Measurements from ENCODE around the gene MRPS11.

- TF ChIP-seq, protein P1, sequence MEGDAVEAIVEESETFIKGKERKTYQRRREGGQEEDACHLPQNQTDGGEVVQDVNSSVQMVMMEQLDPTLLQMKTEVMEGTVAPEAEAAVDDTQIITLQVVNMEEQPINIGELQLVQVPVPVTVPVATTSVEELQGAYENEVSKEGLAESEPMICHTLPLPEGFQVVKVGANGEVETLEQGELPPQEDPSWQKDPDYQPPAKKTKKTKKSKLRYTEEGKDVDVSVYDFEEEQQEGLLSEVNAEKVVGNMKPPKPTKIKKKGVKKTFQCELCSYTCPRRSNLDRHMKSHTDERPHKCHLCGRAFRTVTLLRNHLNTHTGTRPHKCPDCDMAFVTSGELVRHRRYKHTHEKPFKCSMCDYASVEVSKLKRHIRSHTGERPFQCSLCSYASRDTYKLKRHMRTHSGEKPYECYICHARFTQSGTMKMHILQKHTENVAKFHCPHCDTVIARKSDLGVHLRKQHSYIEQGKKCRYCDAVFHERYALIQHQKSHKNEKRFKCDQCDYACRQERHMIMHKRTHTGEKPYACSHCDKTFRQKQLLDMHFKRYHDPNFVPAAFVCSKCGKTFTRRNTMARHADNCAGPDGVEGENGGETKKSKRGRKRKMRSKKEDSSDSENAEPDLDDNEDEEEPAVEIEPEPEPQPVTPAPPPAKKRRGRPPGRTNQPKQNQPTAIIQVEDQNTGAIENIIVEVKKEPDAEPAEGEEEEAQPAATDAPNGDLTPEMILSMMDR (IDR thresholded peaks at IDR 0.05; ENCODE audit: low read depth, low read length), result no peak
- no peak for TF ChIP-seq POLR2A (IDR thresholded peaks at IDR 0.05; ENCODE audit: extremely low read depth, insufficient read length)
- TF ChIP-seq, protein P2, sequence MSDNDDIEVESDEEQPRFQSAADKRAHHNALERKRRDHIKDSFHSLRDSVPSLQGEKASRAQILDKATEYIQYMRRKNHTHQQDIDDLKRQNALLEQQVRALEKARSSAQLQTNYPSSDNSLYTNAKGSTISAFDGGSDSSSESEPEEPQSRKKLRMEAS (IDR thresholded peaks at IDR 0.05; ENCODE audit: low read depth, low read length), result no peak
These were observed 13.9 kb upstream of the MRPS11 start for GRCh38 chr15:88453651-88454050.

All from NB4 (cell line).